RWPE1 (cell line): ENCODE data around the gene JUN.

Experiments used
- CTCF ChIA-PET: fragments of 350-600 bp; sonication (Branson Sonifier 250); formaldehyde crosslinking; extraction: SDS; loops from one replicate; lab custom pipeline; 2021; lab: Yijun Ruan, JAX
- POLR2A ChIA-PET: fragments of 400-600 bp; formaldehyde crosslinking; extraction: SDS; loops from one replicate; lab custom pipeline; 2020; ENCODE audit warnings: antibody characterized with exemption; ENCODE audit not compliant: low non-redundant PET; lab: Yijun Ruan, JAX
- DNase-seq: peaks from one replicate; pipeline ENCODE4 v3.0.0; 2012; ENCODE audit warnings: low spot score
- H3K27ac ChIP-seq: fragments of 450-650 bp; 2 replicates; pipeline ENCODE4 v1.5.1; 2017
- CTCF ChIP-seq: fragments of 450-650 bp; conservative IDR thresholded peaks from 2 replicates; pipeline ENCODE4 v1.5.1; 2017; ENCODE audit warnings: low read depth, mild to moderate bottlenecking

JUN gene

GRCh38 chr1:58765441-58765840 is 18.4 kb downstream of the JUN start:
- no peak for TF ChIP-seq CTCF
- no peak for DNase-seq
- no peak overlapping the region for H3K27ac ChIP-seq
- POLR2A ChIA-PET = no interaction called here
- CTCF ChIA-PET = no interaction called here

GRCh38 chr1:58765006-58765405 is 18.8 kb downstream of the JUN start:
- ChIA-PET CTCF (no interaction called here), POLR2A (no interaction called here)
- no peak overlapping the region for H3K27ac ChIP-seq
- no peak for TF ChIP-seq CTCF
- no peak for DNase-seq

DNA sequence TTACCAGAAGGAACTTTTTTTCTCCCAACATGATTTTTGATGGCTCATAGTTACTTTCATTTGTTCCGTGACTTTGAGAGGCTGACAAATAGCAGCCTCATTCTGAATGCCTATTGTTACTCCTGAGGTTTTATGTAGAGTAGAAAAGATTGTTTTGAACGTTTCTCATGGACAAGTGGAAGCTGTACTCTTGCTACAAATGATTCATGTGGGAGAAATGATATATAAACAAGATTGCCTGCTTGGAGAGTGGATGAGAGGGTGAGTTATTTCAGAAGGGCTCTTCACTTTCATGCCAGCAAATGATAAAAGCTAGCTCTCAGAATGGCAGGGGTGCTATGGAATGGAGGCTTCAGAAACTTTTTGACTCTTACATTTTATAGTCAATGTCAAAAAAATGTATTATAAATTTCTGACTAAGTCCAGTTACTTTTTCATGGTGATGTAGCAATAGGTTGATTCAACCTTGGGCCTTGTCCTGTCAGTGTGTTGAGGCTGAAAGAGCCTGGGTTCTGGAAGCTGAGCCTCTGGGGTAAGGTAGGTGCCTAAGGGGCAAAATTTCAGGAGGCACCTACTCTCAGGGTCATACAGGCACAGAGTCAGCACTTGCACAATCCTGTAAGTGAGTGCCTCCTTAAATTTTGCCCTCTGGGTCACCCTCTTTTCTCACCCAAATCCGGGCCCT is 19.4 kb downstream of the JUN start:
- TF ChIP-seq CTCF = no peak
- no peak overlapping the region for H3K27ac ChIP-seq
- no peak for DNase-seq
- ChIA-PET POLR2A (no interaction called here), CTCF (no interaction called here)

- TF ChIP-seq CTCF = no peak
- DNase-seq = no peak
- H3K27ac ChIP-seq = no peak overlapping the region
- POLR2A ChIA-PET = no interaction called here
- CTCF ChIA-PET = interaction anchor here (0.6 kb wide), 3 partner anchors 22 to 481 kb away, joined by 4 to 6 read pairs (median 4); no protein-coding TSS in a partner anchor
These were observed 20.6 kb downstream of the JUN start for GRCh38 chr1:58763214-58763613.

- CTCF ChIA-PET = interaction anchor here (0.6 to 0.7 kb wide), 4 partner anchors 12 to 482 kb away, joined by 3 to 6 read pairs (median 4); no protein-coding TSS in a partner anchor
- no peak overlapping the region for H3K27ac ChIP-seq
- no peak for TF ChIP-seq CTCF
- no peak for DNase-seq
- POLR2A ChIA-PET = no interaction called here
These were observed 21.0 kb downstream of the JUN start for GRCh38 chr1:58762806-58763205.

GRCh38 chr1:58755468-58755872 is 28.4 kb downstream of the JUN start:
- CTCF ChIA-PET = no interaction called here
- TF ChIP-seq CTCF = no peak
- POLR2A ChIA-PET = no interaction called here
- DNase-seq = peak; percentile 93
- H3K27ac ChIP-seq = peak overlapping the region; percentile 88
